Erythroblast (primary cell): ENCODE results near the gene SHB.
A peak's percentile ranks its signal among the peaks of the same experiment; 100 is the strongest.

Source experiments
- GATA1 ChIP-seq: IDR thresholded peaks from 2 replicates; pipeline ENCODE4 v1.6.1; 2011; ENCODE audit warnings: low read depth, mild to moderate bottlenecking, control low read depth, low read length, moderate library complexity
- POLR2A ChIP-seq: IDR thresholded peaks from 2 replicates; pipeline ENCODE4 v1.6.1; 2011; ENCODE audit warnings: mild to moderate bottlenecking, low read length

DNA sequence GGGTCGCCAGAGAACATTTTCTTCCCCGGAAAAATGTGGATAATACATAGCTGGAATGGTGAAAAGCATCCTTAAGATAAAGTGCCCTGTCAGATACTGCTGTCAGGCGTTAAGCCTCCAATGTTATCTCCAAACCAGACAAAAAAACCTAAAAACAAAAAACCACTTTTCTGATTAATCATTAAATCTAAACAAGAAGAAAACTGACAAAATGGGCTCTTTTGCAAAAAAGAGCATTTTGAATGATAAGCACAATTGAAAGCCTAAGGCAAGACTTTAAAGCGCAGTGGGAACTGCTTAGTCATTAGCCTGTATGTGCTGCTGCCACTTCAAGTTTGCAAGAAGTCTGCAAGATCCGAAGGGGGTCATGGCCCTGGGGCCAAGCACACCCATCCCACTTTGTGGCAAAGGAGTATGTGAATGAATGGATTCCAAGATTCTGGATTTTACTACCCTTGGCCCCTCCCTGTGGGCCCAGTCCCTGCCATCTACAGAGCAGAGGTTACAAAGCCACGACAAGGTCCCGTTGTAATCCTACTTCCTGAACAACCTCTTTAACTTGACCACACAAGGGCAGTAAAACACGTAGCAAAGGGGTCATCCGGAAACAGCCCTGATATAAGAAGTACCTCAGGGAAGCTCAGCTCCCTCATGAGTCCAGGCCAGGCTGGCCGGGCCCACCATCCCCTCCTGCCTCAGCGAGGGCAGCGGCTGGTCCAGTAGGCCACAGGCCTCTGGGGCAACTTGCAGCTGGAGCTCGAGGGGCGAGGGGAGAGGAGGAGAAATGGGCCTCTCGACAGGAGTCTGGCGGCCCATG, 29.7 kb downstream of the SHB start:
- TF ChIP-seq POLR2A = peak; percentile 11
- TF ChIP-seq GATA1 = no peak
